Small intestine (tissue), 4 donors: ENCODE results near the gene STRA8. TPM values are rescaled to one million over a fixed set of nuclear protein-coding genes. Genes with fewer than 3 reads are reported as not detected.

Source experiments
- polyA plus RNA-seq, 4 donors: library from polyadenylated mRNA; stranded (reverse) in 3 of 4; unstranded in 1 of 4; fragments of 200-250 nt in 3 of 4; fragments of 120-200 nt in 1 of 4; gene quantifications; one replicate each; pipeline versions ENCODE4 v1.2.1 to v1.2.3, GENCODE V29; 2013
- donor health status: healthy with polysubstance abuse.
- donor health status: Bipolar disorder and iron deficiency.
- donor health status: healthy.

STRA8 gene
- polyA plus RNA-seq, 4 donors = not detected

Other genes starting within 250 kb of the STRA8 start
- gene AGBL3, start 247.3 kb upstream of the STRA8 start, polyA plus RNA-seq = 1 to 10 TPM in 1 of 4 donors, under 1 TPM in 3; 0.27 to 3.8 (median 0.88) TPM
- 10 to 100 TPM in 3 of 4 donors, 1 to 10 TPM in 1; 5.4 to 19.3 (median 12.4) TPM for gene TMEM140, start 85.8 kb upstream of the STRA8 start, polyA plus RNA-seq
- 10 to 100 TPM; 26.6 to 33.8 (median 28.9) TPM for gene CYREN, start 63.1 kb upstream of the STRA8 start, polyA plus RNA-seq
- gene WDR91, start 22.3 kb upstream of the STRA8 start, polyA plus RNA-seq = 1 to 10 TPM; 2.7 to 5.8 (median 4.5) TPM